Caco-2 (cell line): ENCODE results near the gene IL1A. TPM values are rescaled to one million over a fixed set of nuclear protein-coding genes. Genes with fewer than 3 reads are reported as not detected.

ENCODE experiments used
- BruUV-seq: library from RNA; stranded (reverse); fragments of 400-500 nt; replicated peaks from 2 replicates; lab custom pipeline; 2021; lab: Mats Ljungman, UMichigan
- CTCF ChIA-PET: fragments of 300-600 bp; sonication (Branson Sonifier 250); formaldehyde crosslinking; loops from one replicate; lab custom pipeline; 2022; ENCODE audit warnings: antibody characterized with exemption; lab: Charles Lee
- POLR2A ChIA-PET: fragments of 300-600 bp; sonication (Branson Sonifier 250); formaldehyde crosslinking; loops from one replicate; lab custom pipeline; 2022; ENCODE audit warnings: antibody characterized with exemption; lab: Charles Lee
- DNase-seq, 2 experiments: peaks; one replicate each; pipeline versions ENCODE4 v3.0.0 to v3.0.0-alpha.2; 2020 to 2022
- H3K27me3 ChIP-seq: replicated peaks from 2 replicates; pipeline ENCODE4 v1.6.0; 2011; ENCODE audit warnings: low read length; ENCODE audit not compliant: control insufficient read depth, insufficient read depth
- H3K36me3 ChIP-seq: 2 replicates; pipeline ENCODE4 v1.5.1; 2011; ENCODE audit warnings: low read length; ENCODE audit not compliant: control insufficient read depth, insufficient read depth
- H3K4me1 ChIP-seq: fragments of 250-450 bp; sonication (Bioruptor Pico); 2 replicates; pipeline ENCODE4 v1.5.1; 2020; ENCODE audit warnings: mild to moderate bottlenecking
- H3K4me3 ChIP-seq: 2 replicates; pipeline ENCODE4 v1.5.1; 2011; ENCODE audit warnings: low read depth, mild to moderate bottlenecking, control low read depth, low read length
- H3K9me3 ChIP-seq: fragments of 250-450 bp; sonication (Bioruptor Pico); 2 replicates; pipeline ENCODE4 v1.5.1; 2020; ENCODE audit warnings: mild to moderate bottlenecking, moderate library complexity
- H3K27ac Mint-ChIP-seq: one replicate; pipeline ENCODE4 v1.8.0; 2022; ENCODE audit warnings: mixed read lengths; ENCODE audit not compliant: unreplicated experiment
- H3K27me3 Mint-ChIP-seq: one replicate; pipeline ENCODE4 v1.8.0; 2022; ENCODE audit warnings: mixed read lengths; ENCODE audit not compliant: insufficient read depth, unreplicated experiment
- H3K36me3 Mint-ChIP-seq: one replicate; pipeline ENCODE4 v1.8.0; 2022; ENCODE audit warnings: mild to moderate bottlenecking, mixed read lengths; ENCODE audit not compliant: insufficient read depth, unreplicated experiment
- H3K4me1 Mint-ChIP-seq: one replicate; pipeline ENCODE4 v1.8.0; 2022; ENCODE audit warnings: low read depth, mixed read lengths; ENCODE audit not compliant: unreplicated experiment
- H3K4me3 Mint-ChIP-seq: one replicate; pipeline ENCODE4 v1.8.0; 2022; ENCODE audit warnings: mild to moderate bottlenecking, moderate library complexity, mixed read lengths; ENCODE audit not compliant: unreplicated experiment
- H3K9me3 Mint-ChIP-seq: one replicate; pipeline ENCODE4 v1.8.0; 2022; ENCODE audit warnings: mixed read lengths; ENCODE audit not compliant: unreplicated experiment
- CTCF ChIP-seq, 2 experiments: fragments of 200-600 bp in 1 of 2; IDR thresholded peaks; 1 replicate in 1 of 2; 2 replicates in 1 of 2; pipeline versions ENCODE4 v1.5.1 to v1.8.0; 2011 to 2022; ENCODE audit warnings: antibody characterized with exemption in 1 of 2, control low read depth in 1 of 2, inconsistent platforms in 1 of 2, low read depth in 1 of 2, low read length in 1 of 2, mild to moderate bottlenecking in 1 of 2, moderate library complexity in 1 of 2; ENCODE audit not compliant: insufficient read depth in 1 of 2, severe bottlenecking in 1 of 2, unreplicated experiment in 1 of 2
- intact Hi-C: fragments of 100-400 bp; cut with micrococcal nuclease; formaldehyde crosslinking; loops from one replicate; pipeline ENCODE4 v1.10.0; 2022; ENCODE audit not compliant: unreplicated experiment
- total RNA-seq: library from RNA; stranded (reverse); gene quantifications from 2 replicates; pipeline ENCODE4 v1.2.3, GENCODE V29; 2022

IL1A gene
- total RNA-seq, 1 experiment from 2014 or later, result not detected

- Histone ChIP-seq H3K4me1 (0 out of 2 replicates have a peak, but pooled peaks cover 2% of the 10 kb centered on the region), H3K9me3 (no peaks in the 10 kb centered on the region), H3K27me3 (no peaks in the 10 kb centered on the region), H3K36me3 (no peaks in the 10 kb centered on the region), H3K4me3 (no peak overlapping the region)
- CTCF ChIA-PET, result no interaction called here
- intact Hi-C loops, result no loop called here
- Mint-ChIP-seq H3K27me3 (no peaks in the 10 kb centered on the region), H3K4me1 (no peaks in the 10 kb centered on the region), H3K27ac (no peak overlapping the region), H3K9me3 (no peaks in the 10 kb centered on the region), H3K4me3 (no peak overlapping the region), H3K36me3 (no peaks in the 10 kb centered on the region)
- no peak for TF ChIP-seq CTCF (IDR thresholded peaks at IDR 0.05; ENCODE audit: insufficient read depth in 1 of 2, low read depth in 1 of 2, low read length in 1 of 2, severe bottlenecking in 1 of 2, unreplicated experiment in 1 of 2)
- POLR2A ChIA-PET, result no interaction called here
- no TSS peak for BruUV-seq
- no peak for DNase-seq
Measured at GRCh38 chr2:112830682-112831512, 46.6 kb upstream of the IL1A start.

GRCh38 chr2:112829961-112830681 lies 45.8 kb upstream of the IL1A start:
- no peaks in the 10 kb centered on the region for H3K9me3 Mint-ChIP-seq
- no peak overlapping the region for H3K27ac Mint-ChIP-seq
- H3K9me3 ChIP-seq, result no peaks in the 10 kb centered on the region
- TF ChIP-seq CTCF (IDR thresholded peaks at IDR 0.05; ENCODE audit: insufficient read depth in 1 of 2, low read depth in 1 of 2, low read length in 1 of 2, severe bottlenecking in 1 of 2, unreplicated experiment in 1 of 2), result no peak
- intact Hi-C loops, result no loop called here
- H3K27me3 Mint-ChIP-seq, result no peaks in the 10 kb centered on the region
- DNase-seq, result no peak
- H3K27me3 ChIP-seq, result no peaks in the 10 kb centered on the region
- H3K36me3 ChIP-seq, result no peaks in the 10 kb centered on the region
- 0 out of 2 replicates have a peak, but pooled peaks cover 2% of the 10 kb centered on the region for H3K4me1 ChIP-seq
- ChIA-PET CTCF (no interaction called here), POLR2A (no interaction called here)
- BruUV-seq, result no TSS peak
- H3K36me3 Mint-ChIP-seq, result no peaks in the 10 kb centered on the region
- H3K4me1 Mint-ChIP-seq, result no peaks in the 10 kb centered on the region
- H3K4me3 Mint-ChIP-seq, result no peak overlapping the region
- no peak overlapping the region for H3K4me3 ChIP-seq

- CTCF ChIA-PET, result no interaction called here
Measured at GRCh38 chr2:112829101-112829960, 45.0 kb upstream of the IL1A start.

More at GRCh38 chr2:112829101-112829960, 45.0 kb upstream of the IL1A start:
- no peaks in the 10 kb centered on the region for H3K36me3 Mint-ChIP-seq
- no peak overlapping the region for H3K27ac Mint-ChIP-seq
- intact Hi-C loops, result no loop called here
- no peak for TF ChIP-seq CTCF (IDR thresholded peaks at IDR 0.05; ENCODE audit: insufficient read depth in 1 of 2, low read depth in 1 of 2, low read length in 1 of 2, severe bottlenecking in 1 of 2, unreplicated experiment in 1 of 2)
- no peaks in the 10 kb centered on the region for H3K36me3 ChIP-seq
- H3K27me3 ChIP-seq, result no peaks in the 10 kb centered on the region
- no peak overlapping the region for H3K4me3 ChIP-seq
- no peak for DNase-seq
- H3K9me3 Mint-ChIP-seq, result no peaks in the 10 kb centered on the region
- H3K27me3 Mint-ChIP-seq, result no peaks in the 10 kb centered on the region
- no TSS peak for BruUV-seq
- no peaks in the 10 kb centered on the region for H3K4me1 Mint-ChIP-seq
- H3K9me3 ChIP-seq, result no peaks in the 10 kb centered on the region
- H3K4me3 Mint-ChIP-seq, result no peak overlapping the region
- H3K4me1 ChIP-seq, result 0 out of 2 replicates have a peak, but pooled peaks cover under 1% of the 10 kb centered on the region
- POLR2A ChIA-PET, result no interaction called here
